ENCODE results near the gene PRRC1. TPM values are rescaled to one million over a fixed set of nuclear protein-coding genes. Genes with fewer than 3 reads are reported as not detected.
A peak's percentile ranks its signal among the peaks of the same experiment; 100 is the strongest.

PRRC1 gene
- total RNA-seq, 1 donor = 91.6 TPM

- Histone ChIP-seq H3K9me3 (ENCODE audit: low read depth, low read length) (no peaks in the 10 kb centered on the region), H2AFZ (ENCODE audit: low read length) (no peak overlapping the region), H3K4me1 (ENCODE audit: insufficient read depth, low read length) (no peaks in the 10 kb centered on the region), H3K27ac (ENCODE audit: low read depth, low read length) (no peak overlapping the region), H4K20me1 (ENCODE audit: insufficient read depth, low read length) (no peaks in the 10 kb centered on the region), H3K4me2 (ENCODE audit: insufficient read depth, low read length) (no peak overlapping the region), H3K36me3 (ENCODE audit: insufficient read depth, low read length) (no peaks in the 10 kb centered on the region), H3K27me3 (ENCODE audit: insufficient read depth, low read length) (peaks cover 35% of the 10 kb centered on the region), H3K4me3 (ENCODE audit: insufficient read depth, low read length) (no peak overlapping the region), H3K79me2 (ENCODE audit: insufficient read depth, low read length) (no peaks in the 10 kb centered on the region)
- TF ChIP-seq, protein P1, sequence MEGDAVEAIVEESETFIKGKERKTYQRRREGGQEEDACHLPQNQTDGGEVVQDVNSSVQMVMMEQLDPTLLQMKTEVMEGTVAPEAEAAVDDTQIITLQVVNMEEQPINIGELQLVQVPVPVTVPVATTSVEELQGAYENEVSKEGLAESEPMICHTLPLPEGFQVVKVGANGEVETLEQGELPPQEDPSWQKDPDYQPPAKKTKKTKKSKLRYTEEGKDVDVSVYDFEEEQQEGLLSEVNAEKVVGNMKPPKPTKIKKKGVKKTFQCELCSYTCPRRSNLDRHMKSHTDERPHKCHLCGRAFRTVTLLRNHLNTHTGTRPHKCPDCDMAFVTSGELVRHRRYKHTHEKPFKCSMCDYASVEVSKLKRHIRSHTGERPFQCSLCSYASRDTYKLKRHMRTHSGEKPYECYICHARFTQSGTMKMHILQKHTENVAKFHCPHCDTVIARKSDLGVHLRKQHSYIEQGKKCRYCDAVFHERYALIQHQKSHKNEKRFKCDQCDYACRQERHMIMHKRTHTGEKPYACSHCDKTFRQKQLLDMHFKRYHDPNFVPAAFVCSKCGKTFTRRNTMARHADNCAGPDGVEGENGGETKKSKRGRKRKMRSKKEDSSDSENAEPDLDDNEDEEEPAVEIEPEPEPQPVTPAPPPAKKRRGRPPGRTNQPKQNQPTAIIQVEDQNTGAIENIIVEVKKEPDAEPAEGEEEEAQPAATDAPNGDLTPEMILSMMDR (IDR thresholded peaks at IDR 0.05; ENCODE audit: extremely low read depth, low read depth, low read length) = no peak
- DNase-seq (ENCODE audit: insufficient read length, low spot score, missing footprints) = peak; percentile 4
Measured at GRCh38 chr5:127508644-127509373, 8.6 kb upstream of the PRRC1 start.

GRCh38 chr5:127513408-127513970 is 4.0 kb upstream of the PRRC1 start:
- H3K9me3 ChIP-seq (ENCODE audit: low read depth, low read length) = no peaks in the 10 kb centered on the region
- no peak overlapping the region for H3K4me3 ChIP-seq (ENCODE audit: insufficient read depth, low read length)
- no peak for DNase-seq (ENCODE audit: insufficient read length, low spot score, missing footprints)
- peaks cover 30% of the 10 kb centered on the region for H3K27me3 ChIP-seq (ENCODE audit: insufficient read depth, low read length)
- H3K27ac ChIP-seq (ENCODE audit: low read depth, low read length) = no peak overlapping the region
- H4K20me1 ChIP-seq (ENCODE audit: insufficient read depth, low read length) = peaks cover under 1% of the 10 kb centered on the region
- TF ChIP-seq, protein P1 (IDR thresholded peaks at IDR 0.05; ENCODE audit: extremely low read depth, low read depth, low read length) = no peak
- H3K79me2 ChIP-seq (ENCODE audit: insufficient read depth, low read length) = peaks cover 11% of the 10 kb centered on the region
- H3K4me1 ChIP-seq (ENCODE audit: insufficient read depth, low read length) = peaks cover 4% of the 10 kb centered on the region
- H3K4me2 ChIP-seq (ENCODE audit: insufficient read depth, low read length) = no peak overlapping the region
- no peaks in the 10 kb centered on the region for H3K36me3 ChIP-seq (ENCODE audit: insufficient read depth, low read length)
- no peak overlapping the region for H2AFZ ChIP-seq (ENCODE audit: low read length)

DNA sequence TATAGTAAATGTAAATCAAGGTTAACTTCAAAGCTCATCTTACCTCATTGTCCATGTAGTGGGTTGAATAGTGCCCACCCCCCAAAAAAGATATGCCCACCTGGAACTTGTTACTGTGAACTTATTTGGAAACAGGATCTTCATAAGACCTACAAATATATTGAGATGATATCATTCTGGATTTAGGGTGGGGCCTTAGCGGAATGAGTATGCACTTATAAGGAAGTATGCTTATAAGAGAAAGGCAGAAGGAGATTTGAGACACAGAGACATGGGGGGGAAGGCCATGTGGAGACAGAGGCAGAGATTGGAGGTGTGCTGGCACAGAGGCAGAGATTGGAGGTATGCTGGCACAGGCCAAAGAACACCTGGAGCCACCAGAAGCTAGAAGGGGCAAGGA is 2.6 kb upstream of the PRRC1 start:
- H3K36me3 ChIP-seq (ENCODE audit: insufficient read depth, low read length) = no peaks in the 10 kb centered on the region
- H3K27ac ChIP-seq (ENCODE audit: low read depth, low read length) = no peak overlapping the region
- no peaks in the 10 kb centered on the region for H3K9me3 ChIP-seq (ENCODE audit: low read depth, low read length)
- H2AFZ ChIP-seq (ENCODE audit: low read length) = no peak overlapping the region
- peaks cover 17% of the 10 kb centered on the region for H3K4me1 ChIP-seq (ENCODE audit: insufficient read depth, low read length)
- peaks cover 21% of the 10 kb centered on the region for H3K27me3 ChIP-seq (ENCODE audit: insufficient read depth, low read length)
- H3K4me2 ChIP-seq (ENCODE audit: insufficient read depth, low read length) = no peak overlapping the region
- peaks cover 14% of the 10 kb centered on the region for H4K20me1 ChIP-seq (ENCODE audit: insufficient read depth, low read length)
- peaks cover 24% of the 10 kb centered on the region for H3K79me2 ChIP-seq (ENCODE audit: insufficient read depth, low read length)
- TF ChIP-seq, protein P1 (IDR thresholded peaks at IDR 0.05; ENCODE audit: extremely low read depth, low read depth, low read length) = no peak
- no peak for DNase-seq (ENCODE audit: insufficient read length, low spot score, missing footprints)
- no peak overlapping the region for H3K4me3 ChIP-seq (ENCODE audit: insufficient read depth, low read length)

GRCh38 chr5:127515693-127516440 is 1.6 kb upstream of the PRRC1 start:
- Histone ChIP-seq H3K4me1 (ENCODE audit: insufficient read depth, low read length) (peaks cover 26% of the 10 kb centered on the region), H3K9me3 (ENCODE audit: low read depth, low read length) (no peaks in the 10 kb centered on the region), H3K79me2 (ENCODE audit: insufficient read depth, low read length) (peaks cover 34% of the 10 kb centered on the region), H3K4me2 (ENCODE audit: insufficient read depth, low read length) (no peak overlapping the region), H2AFZ (ENCODE audit: low read length) (no peak overlapping the region), H3K27me3 (ENCODE audit: insufficient read depth, low read length) (peaks cover 13% of the 10 kb centered on the region), H3K36me3 (ENCODE audit: insufficient read depth, low read length) (peaks cover 8% of the 10 kb centered on the region), H4K20me1 (ENCODE audit: insufficient read depth, low read length) (peaks cover 24% of the 10 kb centered on the region), H3K27ac (ENCODE audit: low read depth, low read length) (no peak overlapping the region), H3K4me3 (ENCODE audit: insufficient read depth, low read length) (no peak overlapping the region)
- DNase-seq (ENCODE audit: insufficient read length, low spot score, missing footprints) = no peak
- TF ChIP-seq, protein P1 (IDR thresholded peaks at IDR 0.05; ENCODE audit: extremely low read depth, low read depth, low read length) = no peak
